ENCODE results near the gene TEAD1.

DNA sequence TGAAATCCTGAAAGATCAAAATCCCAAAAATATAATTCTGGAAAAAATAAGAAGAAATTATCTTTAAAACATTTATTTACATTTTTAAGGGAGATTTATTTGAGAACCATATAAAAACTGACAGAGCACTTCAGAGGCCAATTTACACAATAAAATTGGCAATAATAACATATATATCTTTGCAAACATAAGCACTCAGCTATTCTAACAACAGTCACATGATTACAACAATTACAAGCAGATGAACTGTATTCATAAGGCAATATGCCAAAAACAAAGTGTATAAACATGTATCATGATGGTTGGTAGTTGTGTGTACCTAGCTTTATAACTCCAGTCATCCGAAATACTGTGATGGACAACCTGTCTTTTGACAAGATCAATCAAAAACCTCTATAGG, 317.2 kb downstream of the TEAD1 start:
- TF ChIP-seq CTCF (conservative IDR thresholded peaks at IDR 0.05 in 1 of 2, IDR thresholded peaks at IDR 0.05 in 1 of 2; ENCODE audit: low read depth in 1 of 2, low read length in 2 of 2) (no peak), EZH2 (IDR thresholded peaks at IDR 0.05; ENCODE audit: low read length, missing control alignments) (no peak)

Measured in fibroblast of lung (primary cell).